ENCODE data around the gene EXOSC1. TPM values are rescaled to one million over a fixed set of nuclear protein-coding genes. Genes with fewer than 3 reads are reported as not detected.

Gene EXOSC1
- 34.6 and 39.4 TPM in 2 replicates for total RNA-seq

GRCh38 chr10:97445722-97446639, at the start of gene EXOSC1, which contains the start of gene ZDHHC16:
Gene EXOSC1, minus strand, starts transcription at chr10:97446006. Its CDS starts 21 bp downstream, at chr10:97445985.
Gene ZDHHC16, plus strand, starts transcription at chr10:97446175. Its CDS starts 5,501 bp downstream, at chr10:97451676.

GRCh38 chr10:97425964-97426775, 19.6 kb downstream of the EXOSC1 start, which contains the start of gene PGAM1:
Gene PGAM1, plus strand, starts transcription at chr10:97426191. Its CDS starts 117 bp downstream, at chr10:97426308.

GRCh38 chr10:97400665-97401454, 44.9 kb downstream of the EXOSC1 start, which contains the start of gene RRP12:
Gene RRP12, minus strand, starts transcription at chr10:97401340. Its CDS starts 109 bp downstream, at chr10:97401231.

Other genes starting within 250 kb of the EXOSC1 start
- gene ARHGAP19, start 153.4 kb downstream of the EXOSC1 start, total RNA-seq: 11.9 and 20.8 TPM in 2 replicates
- gene FRAT1, start 126.7 kb downstream of the EXOSC1 start, total RNA-seq: 2.7 and 3.0 TPM in 2 replicates
- 6.0 and 6.6 TPM in 2 replicates for gene FRAT2, start 111.3 kb downstream of the EXOSC1 start, total RNA-seq
- 17.5 and 29.7 TPM in 2 replicates for gene RRP12, start 44.7 kb downstream of the EXOSC1 start, total RNA-seq
- 355 and 484 TPM in 2 replicates for gene PGAM1, start 19.8 kb downstream of the EXOSC1 start, total RNA-seq
- gene ZDHHC16, start 169 bp upstream of the EXOSC1 start, total RNA-seq: 45.0 and 51.1 TPM in 2 replicates
- gene MMS19, start 52.4 kb upstream of the EXOSC1 start, total RNA-seq: 89.5 and 106 TPM in 2 replicates
- gene UBTD1, start 52.9 kb upstream of the EXOSC1 start, total RNA-seq: 25.6 and 31.2 TPM in 2 replicates
- 0.25 and 0.66 TPM in 2 replicates for gene ANKRD2, start 126.8 kb upstream of the EXOSC1 start, total RNA-seq
- gene HOGA1, start 138.4 kb upstream of the EXOSC1 start, total RNA-seq: 0.50 and 0.89 TPM in 2 replicates
- 0.11 and 0.37 TPM in 2 replicates for gene C10orf62, start 143.7 kb upstream of the EXOSC1 start, total RNA-seq
- gene MORN4, start 187.5 kb upstream of the EXOSC1 start, total RNA-seq: 5.0 and 9.5 TPM in 2 replicates
- 27.4 and 31.5 TPM in 2 replicates for gene PI4K2A, start 194.7 kb upstream of the EXOSC1 start, total RNA-seq
- gene AVPI1, start 241.2 kb upstream of the EXOSC1 start, total RNA-seq: 23.0 and 32.1 TPM in 2 replicates